ENCODE measurements around the gene POR.

DNA sequence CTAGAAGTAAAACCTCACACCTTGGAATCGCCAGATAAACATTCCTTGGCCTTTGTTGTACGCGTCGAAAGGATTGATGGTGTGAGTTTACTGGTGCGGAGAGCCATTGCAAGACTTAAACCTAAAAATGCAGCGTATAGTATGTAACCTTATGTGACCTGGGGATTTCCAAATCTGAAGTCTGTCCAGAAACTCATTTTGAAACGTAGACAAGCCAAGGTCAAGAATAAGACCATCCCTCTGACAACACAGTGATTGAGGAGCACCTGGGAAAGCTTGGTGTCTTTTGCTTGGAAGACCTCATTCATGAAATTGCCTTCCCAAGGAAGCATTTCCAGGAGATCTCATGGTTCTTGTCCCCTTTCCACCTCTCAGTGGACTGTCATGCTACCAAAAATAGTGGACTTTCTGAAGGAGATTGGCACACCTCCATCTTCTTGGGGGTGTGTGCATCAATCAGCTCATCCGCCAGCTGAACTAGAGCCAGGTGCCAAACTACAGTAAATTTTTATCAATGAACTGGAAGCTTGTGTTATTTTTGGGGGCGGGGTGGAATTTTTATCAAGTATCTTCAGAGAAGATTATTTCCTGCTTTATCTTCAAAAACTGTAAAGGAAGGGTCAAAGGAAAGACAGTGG, 8.1 kb downstream of the POR start:
- no peak for TF ChIP-seq CTCF (IDR thresholded peaks at IDR 0.05)
- TF ChIP-seq SMC3 (IDR thresholded peaks at IDR 0.05; ENCODE audit: low read depth, low read length), result no peak
- TF ChIP-seq, protein P1, sequence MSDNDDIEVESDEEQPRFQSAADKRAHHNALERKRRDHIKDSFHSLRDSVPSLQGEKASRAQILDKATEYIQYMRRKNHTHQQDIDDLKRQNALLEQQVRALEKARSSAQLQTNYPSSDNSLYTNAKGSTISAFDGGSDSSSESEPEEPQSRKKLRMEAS (IDR thresholded peaks at IDR 0.05; ENCODE audit: low read depth), result no peak
- no peak for TF ChIP-seq RAD21 (IDR thresholded peaks at IDR 0.05; ENCODE audit: low read length)
- TF ChIP-seq, protein P2, sequence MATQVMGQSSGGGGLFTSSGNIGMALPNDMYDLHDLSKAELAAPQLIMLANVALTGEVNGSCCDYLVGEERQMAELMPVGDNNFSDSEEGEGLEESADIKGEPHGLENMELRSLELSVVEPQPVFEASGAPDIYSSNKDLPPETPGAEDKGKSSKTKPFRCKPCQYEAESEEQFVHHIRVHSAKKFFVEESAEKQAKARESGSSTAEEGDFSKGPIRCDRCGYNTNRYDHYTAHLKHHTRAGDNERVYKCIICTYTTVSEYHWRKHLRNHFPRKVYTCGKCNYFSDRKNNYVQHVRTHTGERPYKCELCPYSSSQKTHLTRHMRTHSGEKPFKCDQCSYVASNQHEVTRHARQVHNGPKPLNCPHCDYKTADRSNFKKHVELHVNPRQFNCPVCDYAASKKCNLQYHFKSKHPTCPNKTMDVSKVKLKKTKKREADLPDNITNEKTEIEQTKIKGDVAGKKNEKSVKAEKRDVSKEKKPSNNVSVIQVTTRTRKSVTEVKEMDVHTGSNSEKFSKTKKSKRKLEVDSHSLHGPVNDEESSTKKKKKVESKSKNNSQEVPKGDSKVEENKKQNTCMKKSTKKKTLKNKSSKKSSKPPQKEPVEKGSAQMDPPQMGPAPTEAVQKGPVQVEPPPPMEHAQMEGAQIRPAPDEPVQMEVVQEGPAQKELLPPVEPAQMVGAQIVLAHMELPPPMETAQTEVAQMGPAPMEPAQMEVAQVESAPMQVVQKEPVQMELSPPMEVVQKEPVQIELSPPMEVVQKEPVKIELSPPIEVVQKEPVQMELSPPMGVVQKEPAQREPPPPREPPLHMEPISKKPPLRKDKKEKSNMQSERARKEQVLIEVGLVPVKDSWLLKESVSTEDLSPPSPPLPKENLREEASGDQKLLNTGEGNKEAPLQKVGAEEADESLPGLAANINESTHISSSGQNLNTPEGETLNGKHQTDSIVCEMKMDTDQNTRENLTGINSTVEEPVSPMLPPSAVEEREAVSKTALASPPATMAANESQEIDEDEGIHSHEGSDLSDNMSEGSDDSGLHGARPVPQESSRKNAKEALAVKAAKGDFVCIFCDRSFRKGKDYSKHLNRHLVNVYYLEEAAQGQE (IDR thresholded peaks at IDR 0.05; ENCODE audit: low read depth, low read length), result no peak
- TF ChIP-seq FOXM1 (IDR thresholded peaks at IDR 0.05; ENCODE audit: low read depth), result no peak
